ENCODE results near the gene MYOC. TPM values are rescaled to one million over a fixed set of nuclear protein-coding genes. Genes with fewer than 3 reads are reported as not detected.
"Not testable (repeated sequence)": the region's sequence is repeated elsewhere in the genome, so short reads cannot be mapped to it uniquely, and the experiment has no call there.

The MYOC gene
- polyA plus RNA-seq, 1 donor from 2014 or later, result not detected

DNA sequence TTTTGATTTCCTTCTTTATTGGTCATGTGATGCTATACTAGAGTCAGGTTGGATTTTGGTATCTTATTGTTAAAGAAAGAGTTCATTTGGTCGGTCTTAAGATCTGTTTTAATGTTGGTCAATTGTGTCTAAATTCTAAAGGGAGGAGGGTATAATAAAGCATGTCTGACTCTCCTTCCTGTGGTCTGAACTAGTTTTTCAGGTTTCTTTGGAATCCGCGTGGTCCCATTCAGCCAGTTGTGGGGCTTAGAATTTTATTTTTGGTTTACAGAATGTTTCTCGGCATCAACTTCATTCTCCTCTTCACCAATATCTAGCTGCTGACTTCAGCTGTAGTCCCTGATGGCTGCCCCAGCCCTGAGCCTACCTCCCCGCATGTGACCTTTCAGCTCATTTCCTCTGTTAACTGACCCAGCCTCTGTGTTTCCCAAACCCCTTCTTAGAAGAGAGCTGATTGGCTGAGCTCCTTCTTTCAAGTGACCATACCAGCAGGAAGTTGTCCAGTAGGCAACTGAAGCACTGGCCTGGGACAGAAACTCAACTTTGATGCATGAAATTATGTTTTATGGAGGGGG lies 8.7 kb upstream of the MYOC start:
- Histone ChIP-seq H3K4me2 (ENCODE audit: low read length) (no peak overlapping the region), H3K27me3 (ENCODE audit: insufficient read depth, low read depth, low read length) (no peaks in the 10 kb centered on the region), H3K9ac (ENCODE audit: low read length) (no peak overlapping the region), H3K27ac (ENCODE audit: low read length) (no peak overlapping the region), H2AFZ (ENCODE audit: low read depth, low read length) (no peak overlapping the region), H3F3A (ENCODE audit: insufficient read depth, low read length, poor library complexity, severe bottlenecking) (no peaks in the 10 kb centered on the region), H3K4me3 (ENCODE audit: low read length) (no peak overlapping the region), H3K9me2 (ENCODE audit: insufficient read depth, low read length) (no peaks in the 10 kb centered on the region), H4K20me1 (ENCODE audit: insufficient read depth) (no peaks in the 10 kb centered on the region), H3K9me3 (ENCODE audit: low read length) (no peaks in the 10 kb centered on the region), H3K79me2 (replicated peaks; ENCODE audit: insufficient read depth, low read length) (no peaks in the 10 kb centered on the region), H3K36me3 (ENCODE audit: insufficient read depth, low read length) (no peaks in the 10 kb centered on the region)
- TF ChIP-seq EZH2 (IDR thresholded peaks at IDR 0.05; ENCODE audit: borderline replicate concordance, insufficient read depth, low read length, poor library complexity, severe bottlenecking) (no peak), MXI1 (conservative IDR thresholded peaks at IDR 0.05; ENCODE audit: poor library complexity, severe bottlenecking) (no peak), EP300 (conservative IDR thresholded peaks at IDR 0.05; ENCODE audit: poor library complexity, severe bottlenecking) (no peak), SMC3 (conservative IDR thresholded peaks at IDR 0.05; ENCODE audit: poor library complexity) (no peak), RAD21 (conservative IDR thresholded peaks at IDR 0.05) (no peak)
- TF ChIP-seq, protein P1, sequence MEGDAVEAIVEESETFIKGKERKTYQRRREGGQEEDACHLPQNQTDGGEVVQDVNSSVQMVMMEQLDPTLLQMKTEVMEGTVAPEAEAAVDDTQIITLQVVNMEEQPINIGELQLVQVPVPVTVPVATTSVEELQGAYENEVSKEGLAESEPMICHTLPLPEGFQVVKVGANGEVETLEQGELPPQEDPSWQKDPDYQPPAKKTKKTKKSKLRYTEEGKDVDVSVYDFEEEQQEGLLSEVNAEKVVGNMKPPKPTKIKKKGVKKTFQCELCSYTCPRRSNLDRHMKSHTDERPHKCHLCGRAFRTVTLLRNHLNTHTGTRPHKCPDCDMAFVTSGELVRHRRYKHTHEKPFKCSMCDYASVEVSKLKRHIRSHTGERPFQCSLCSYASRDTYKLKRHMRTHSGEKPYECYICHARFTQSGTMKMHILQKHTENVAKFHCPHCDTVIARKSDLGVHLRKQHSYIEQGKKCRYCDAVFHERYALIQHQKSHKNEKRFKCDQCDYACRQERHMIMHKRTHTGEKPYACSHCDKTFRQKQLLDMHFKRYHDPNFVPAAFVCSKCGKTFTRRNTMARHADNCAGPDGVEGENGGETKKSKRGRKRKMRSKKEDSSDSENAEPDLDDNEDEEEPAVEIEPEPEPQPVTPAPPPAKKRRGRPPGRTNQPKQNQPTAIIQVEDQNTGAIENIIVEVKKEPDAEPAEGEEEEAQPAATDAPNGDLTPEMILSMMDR (IDR thresholded peaks at IDR 0.05; ENCODE audit: poor library complexity, severe bottlenecking), result no peak

DNA sequence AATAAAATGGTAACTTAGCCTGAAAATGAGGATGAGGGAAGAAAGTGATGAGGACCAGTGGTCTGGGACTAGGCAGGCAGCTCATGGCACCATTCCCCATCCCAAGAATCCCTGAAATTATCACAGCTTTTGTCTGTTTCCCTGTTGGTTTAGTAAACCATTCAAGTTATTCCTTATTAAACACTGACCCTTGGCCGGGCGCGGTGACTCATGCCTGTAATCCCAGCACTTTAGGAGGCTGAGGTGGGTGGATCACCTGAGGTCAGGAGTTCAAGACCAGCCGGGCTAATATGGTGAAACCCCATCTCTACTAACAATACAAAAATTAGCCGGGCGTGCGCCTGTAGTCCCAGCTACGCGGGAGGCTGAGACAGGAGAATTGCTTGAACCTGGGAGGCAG lies 3.7 kb upstream of the MYOC start:
- not testable (repeated sequence) for H3K79me2 ChIP-seq (replicated peaks; ENCODE audit: insufficient read depth, low read length); H3K36me3 ChIP-seq (ENCODE audit: insufficient read depth, low read length); H3F3A ChIP-seq (ENCODE audit: insufficient read depth, low read length, poor library complexity, severe bottlenecking); H3K4me3 ChIP-seq (ENCODE audit: low read length); H3K27ac ChIP-seq (ENCODE audit: low read length); H4K20me1 ChIP-seq (ENCODE audit: insufficient read depth); H3K9me2 ChIP-seq (ENCODE audit: insufficient read depth, low read length); H3K9me3 ChIP-seq (ENCODE audit: low read length); H3K27me3 ChIP-seq (ENCODE audit: insufficient read depth, low read depth, low read length); H3K4me2 ChIP-seq (ENCODE audit: low read length); H2AFZ ChIP-seq (ENCODE audit: low read depth, low read length); H3K9ac ChIP-seq (ENCODE audit: low read length)

DNA sequence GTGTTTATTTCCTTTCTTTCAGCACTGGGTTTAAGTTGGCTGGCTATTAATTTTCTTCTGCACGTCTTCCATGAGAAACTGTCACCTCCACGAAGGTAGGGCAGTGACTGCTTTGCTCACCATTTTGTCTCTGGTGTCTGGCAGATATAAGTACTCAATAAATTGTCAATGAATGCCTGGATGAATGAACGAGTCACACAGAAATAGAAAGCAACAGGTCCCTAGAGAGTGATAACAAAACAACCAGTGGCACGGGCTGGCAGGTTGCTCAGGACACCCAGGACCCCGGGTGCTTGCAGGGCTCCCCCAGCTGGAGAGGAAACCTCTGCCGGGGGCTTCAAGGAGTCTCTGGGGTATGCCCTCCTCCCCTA lies 3.2 kb upstream of the MYOC start:
- Histone ChIP-seq H3K4me3 (ENCODE audit: low read length) (no peak overlapping the region), H2AFZ (ENCODE audit: low read depth, low read length) (no peak overlapping the region), H3K9me2 (ENCODE audit: insufficient read depth, low read length) (no peaks in the 10 kb centered on the region), H3K79me2 (replicated peaks; ENCODE audit: insufficient read depth, low read length) (no peaks in the 10 kb centered on the region), H3K27ac (ENCODE audit: low read length) (no peak overlapping the region), H3F3A (ENCODE audit: insufficient read depth, low read length, poor library complexity, severe bottlenecking) (no peaks in the 10 kb centered on the region), H3K36me3 (ENCODE audit: insufficient read depth, low read length) (no peaks in the 10 kb centered on the region), H3K27me3 (ENCODE audit: insufficient read depth, low read depth, low read length) (no peaks in the 10 kb centered on the region), H3K4me2 (ENCODE audit: low read length) (no peak overlapping the region), H4K20me1 (ENCODE audit: insufficient read depth) (no peaks in the 10 kb centered on the region), H3K9ac (ENCODE audit: low read length) (no peak overlapping the region), H3K9me3 (ENCODE audit: low read length) (no peaks in the 10 kb centered on the region)
- TF ChIP-seq POLR2AphosphoS5 (IDR thresholded peaks at IDR 0.05) (no peak), EZH2 (IDR thresholded peaks at IDR 0.05; ENCODE audit: borderline replicate concordance, insufficient read depth, low read length, poor library complexity, severe bottlenecking) (no peak), EP300 (conservative IDR thresholded peaks at IDR 0.05; ENCODE audit: poor library complexity, severe bottlenecking) (no peak), TAF1 (IDR thresholded peaks at IDR 0.05; ENCODE audit: low read depth) (no peak), RAD21 (conservative IDR thresholded peaks at IDR 0.05) (no peak), SMC3 (conservative IDR thresholded peaks at IDR 0.05; ENCODE audit: poor library complexity) (no peak), MXI1 (conservative IDR thresholded peaks at IDR 0.05; ENCODE audit: poor library complexity, severe bottlenecking) (no peak)
- TF ChIP-seq, protein P2, sequence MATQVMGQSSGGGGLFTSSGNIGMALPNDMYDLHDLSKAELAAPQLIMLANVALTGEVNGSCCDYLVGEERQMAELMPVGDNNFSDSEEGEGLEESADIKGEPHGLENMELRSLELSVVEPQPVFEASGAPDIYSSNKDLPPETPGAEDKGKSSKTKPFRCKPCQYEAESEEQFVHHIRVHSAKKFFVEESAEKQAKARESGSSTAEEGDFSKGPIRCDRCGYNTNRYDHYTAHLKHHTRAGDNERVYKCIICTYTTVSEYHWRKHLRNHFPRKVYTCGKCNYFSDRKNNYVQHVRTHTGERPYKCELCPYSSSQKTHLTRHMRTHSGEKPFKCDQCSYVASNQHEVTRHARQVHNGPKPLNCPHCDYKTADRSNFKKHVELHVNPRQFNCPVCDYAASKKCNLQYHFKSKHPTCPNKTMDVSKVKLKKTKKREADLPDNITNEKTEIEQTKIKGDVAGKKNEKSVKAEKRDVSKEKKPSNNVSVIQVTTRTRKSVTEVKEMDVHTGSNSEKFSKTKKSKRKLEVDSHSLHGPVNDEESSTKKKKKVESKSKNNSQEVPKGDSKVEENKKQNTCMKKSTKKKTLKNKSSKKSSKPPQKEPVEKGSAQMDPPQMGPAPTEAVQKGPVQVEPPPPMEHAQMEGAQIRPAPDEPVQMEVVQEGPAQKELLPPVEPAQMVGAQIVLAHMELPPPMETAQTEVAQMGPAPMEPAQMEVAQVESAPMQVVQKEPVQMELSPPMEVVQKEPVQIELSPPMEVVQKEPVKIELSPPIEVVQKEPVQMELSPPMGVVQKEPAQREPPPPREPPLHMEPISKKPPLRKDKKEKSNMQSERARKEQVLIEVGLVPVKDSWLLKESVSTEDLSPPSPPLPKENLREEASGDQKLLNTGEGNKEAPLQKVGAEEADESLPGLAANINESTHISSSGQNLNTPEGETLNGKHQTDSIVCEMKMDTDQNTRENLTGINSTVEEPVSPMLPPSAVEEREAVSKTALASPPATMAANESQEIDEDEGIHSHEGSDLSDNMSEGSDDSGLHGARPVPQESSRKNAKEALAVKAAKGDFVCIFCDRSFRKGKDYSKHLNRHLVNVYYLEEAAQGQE (IDR thresholded peaks at IDR 0.05; ENCODE audit: borderline replicate concordance), result no peak
- TF ChIP-seq, protein P1 (IDR thresholded peaks at IDR 0.05; ENCODE audit: poor library complexity, severe bottlenecking), result no peak

Data from neural cell (in vitro differentiated cells).